ENCODE measurements around the gene NBAS. TPM values are rescaled to one million over a fixed set of nuclear protein-coding genes. Genes with fewer than 3 reads are reported as not detected.

NBAS gene
- total RNA-seq, 2 experiments from 2014 or later = 24.4 to 28.8 TPM

- no peaks in the 10 kb centered on the region for H3K9me2 ChIP-seq (ENCODE audit: insufficient read depth, low read length)
- intact Hi-C loops (cut with micrococcal nuclease; ENCODE audit: unreplicated experiment) = no loop called here
- no peaks in the 10 kb centered on the region for H4K20me1 ChIP-seq (ENCODE audit: insufficient read depth, low read length)
- H3K4me1 ChIP-seq (ENCODE audit: insufficient read depth, low read length, poor library complexity, severe bottlenecking) = peaks cover 2% of the 10 kb centered on the region
- TF ChIP-seq, protein P1, sequence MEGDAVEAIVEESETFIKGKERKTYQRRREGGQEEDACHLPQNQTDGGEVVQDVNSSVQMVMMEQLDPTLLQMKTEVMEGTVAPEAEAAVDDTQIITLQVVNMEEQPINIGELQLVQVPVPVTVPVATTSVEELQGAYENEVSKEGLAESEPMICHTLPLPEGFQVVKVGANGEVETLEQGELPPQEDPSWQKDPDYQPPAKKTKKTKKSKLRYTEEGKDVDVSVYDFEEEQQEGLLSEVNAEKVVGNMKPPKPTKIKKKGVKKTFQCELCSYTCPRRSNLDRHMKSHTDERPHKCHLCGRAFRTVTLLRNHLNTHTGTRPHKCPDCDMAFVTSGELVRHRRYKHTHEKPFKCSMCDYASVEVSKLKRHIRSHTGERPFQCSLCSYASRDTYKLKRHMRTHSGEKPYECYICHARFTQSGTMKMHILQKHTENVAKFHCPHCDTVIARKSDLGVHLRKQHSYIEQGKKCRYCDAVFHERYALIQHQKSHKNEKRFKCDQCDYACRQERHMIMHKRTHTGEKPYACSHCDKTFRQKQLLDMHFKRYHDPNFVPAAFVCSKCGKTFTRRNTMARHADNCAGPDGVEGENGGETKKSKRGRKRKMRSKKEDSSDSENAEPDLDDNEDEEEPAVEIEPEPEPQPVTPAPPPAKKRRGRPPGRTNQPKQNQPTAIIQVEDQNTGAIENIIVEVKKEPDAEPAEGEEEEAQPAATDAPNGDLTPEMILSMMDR (conservative IDR thresholded peaks at IDR 0.05; ENCODE audit: low read length) = no peak
- no peak for TF ChIP-seq EZH2phosphoT487 (IDR thresholded peaks at IDR 0.05; ENCODE audit: borderline replicate concordance, low read depth, low read length)
- no peak overlapping the region for H3K4me3 ChIP-seq (ENCODE audit: low read depth, low read length, poor library complexity, severe bottlenecking)
- ChIA-PET POLR2A (no interaction called here), CTCF (ENCODE audit: unreplicated experiment) (no interaction called here)
- H3K9me3 ChIP-seq (ENCODE audit: low read length) = no peaks in the 10 kb centered on the region
- peaks cover 21% of the 10 kb centered on the region; the same call in 1 of the 2 replicates for H3K36me3 ChIP-seq (ENCODE audit: insufficient read depth, low read length)
- H3K79me2 ChIP-seq (ENCODE audit: insufficient read depth, low read depth, low read length) = no peaks in the 10 kb centered on the region; the same call in 1 of the 2 replicates
- H3K27ac ChIP-seq (ENCODE audit: low read depth, low read length, poor library complexity, severe bottlenecking) = no peak overlapping the region
- no peak overlapping the region for H3K4me2 ChIP-seq (ENCODE audit: low read length)
- no peak overlapping the region for H2AFZ ChIP-seq (ENCODE audit: low read length)
- no TSS peak for BruUV-seq (replicated peaks)
- no peak for DNase-seq (ENCODE audit: low spot score)
These were observed 103.3 kb downstream of the NBAS start for GRCh38 chr2:15457868-15458267.

GRCh38 chr2:15456352-15456751, 104.8 kb downstream of the NBAS start:
- H3K9me2 ChIP-seq (ENCODE audit: insufficient read depth, low read length) = no peaks in the 10 kb centered on the region
- ChIA-PET CTCF (ENCODE audit: unreplicated experiment) (no interaction called here), POLR2A (interaction anchor here (1.0 kb wide), 1 partner anchor 26 kb away, joined by 3 read pairs; no protein-coding TSS in a partner anchor)
- peaks cover 24% of the 10 kb centered on the region; the same call in 1 of the 2 replicates for H3K36me3 ChIP-seq (ENCODE audit: insufficient read depth, low read length)
- no peak overlapping the region for H3K4me2 ChIP-seq (ENCODE audit: low read length)
- no peaks in the 10 kb centered on the region for H3K9me3 ChIP-seq (ENCODE audit: low read length)
- no peak overlapping the region for H2AFZ ChIP-seq (ENCODE audit: low read length)
- no peak for DNase-seq (ENCODE audit: low spot score)
- no peak overlapping the region for H3K27ac ChIP-seq (ENCODE audit: low read depth, low read length, poor library complexity, severe bottlenecking)
- no TSS peak for BruUV-seq (replicated peaks)
- no peaks in the 10 kb centered on the region for H3K4me1 ChIP-seq (ENCODE audit: insufficient read depth, low read length, poor library complexity, severe bottlenecking)
- intact Hi-C loops (cut with micrococcal nuclease; ENCODE audit: unreplicated experiment) = no loop called here
- no peak for TF ChIP-seq EZH2phosphoT487 (IDR thresholded peaks at IDR 0.05; ENCODE audit: borderline replicate concordance, low read depth, low read length)
- TF ChIP-seq, protein P1 (conservative IDR thresholded peaks at IDR 0.05; ENCODE audit: low read length) = no peak
- no peaks in the 10 kb centered on the region for H4K20me1 ChIP-seq (ENCODE audit: insufficient read depth, low read length)
- H3K4me3 ChIP-seq (ENCODE audit: low read depth, low read length, poor library complexity, severe bottlenecking) = no peak overlapping the region
- no peaks in the 10 kb centered on the region; the same call in 1 of the 2 replicates for H3K79me2 ChIP-seq (ENCODE audit: insufficient read depth, low read depth, low read length)

DNA sequence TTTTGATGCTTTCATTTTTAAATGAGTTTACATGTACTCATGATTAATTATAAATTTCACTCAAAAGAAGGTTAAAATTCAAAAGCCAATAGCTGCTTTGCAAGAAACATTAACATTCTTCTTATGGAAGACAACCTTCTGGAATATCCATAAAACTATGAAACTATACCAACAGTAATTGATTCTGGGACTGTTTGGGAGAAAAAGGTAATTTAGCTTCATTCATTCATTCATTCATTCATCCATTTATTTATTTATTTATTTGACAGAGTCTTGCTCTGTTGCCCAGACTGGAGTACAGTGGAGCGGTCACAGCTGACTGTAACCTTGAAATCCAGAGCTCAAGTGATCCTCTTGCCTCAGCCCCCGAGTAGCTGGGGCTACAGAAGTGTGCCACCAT, 110.3 kb downstream of the NBAS start:
- no peaks in the 10 kb centered on the region for H3K9me2 ChIP-seq (ENCODE audit: insufficient read depth, low read length)
- H3K4me1 ChIP-seq (ENCODE audit: insufficient read depth, low read length, poor library complexity, severe bottlenecking) = no peaks in the 10 kb centered on the region
- no TSS peak for BruUV-seq (replicated peaks)
- H3K4me3 ChIP-seq (ENCODE audit: low read depth, low read length, poor library complexity, severe bottlenecking) = no peak overlapping the region
- no peak for DNase-seq (ENCODE audit: low spot score)
- H3K4me2 ChIP-seq (ENCODE audit: low read length) = no peak overlapping the region
- H3K79me2 ChIP-seq (ENCODE audit: insufficient read depth, low read depth, low read length) = no peaks in the 10 kb centered on the region
- POLR2A ChIA-PET = interaction anchor here (0.7 to 1.3 kb wide), 2 partner anchors 23 to 28 kb away, joined by 3 read pairs; no protein-coding TSS in a partner anchor
- H2AFZ ChIP-seq (ENCODE audit: low read length) = no peak overlapping the region
- intact Hi-C loops (cut with micrococcal nuclease; ENCODE audit: unreplicated experiment) = no loop called here
- H4K20me1 ChIP-seq (ENCODE audit: insufficient read depth, low read length) = no peaks in the 10 kb centered on the region
- no peak overlapping the region for H3K27ac ChIP-seq (ENCODE audit: low read depth, low read length, poor library complexity, severe bottlenecking)
- H3K36me3 ChIP-seq (ENCODE audit: insufficient read depth, low read length) = 0 out of 2 replicates have a peak, but pooled peaks cover 4% of the 10 kb centered on the region
- no peaks in the 10 kb centered on the region for H3K9me3 ChIP-seq (ENCODE audit: low read length)
- no peak for TF ChIP-seq EZH2phosphoT487 (IDR thresholded peaks at IDR 0.05; ENCODE audit: borderline replicate concordance, low read depth, low read length)
- CTCF ChIA-PET (ENCODE audit: unreplicated experiment) = no interaction called here

Measured in OCI-LY7 (cell line).